Inflammatory macrophage treated with lipopolysaccharide for 4 hours (primary cell): ENCODE results near the gene JMJD1C.

Source experiments
- DNase-seq: peaks from one replicate; pipeline ENCODE4 v3.0.0-alpha.2; 2020

The JMJD1C gene

GRCh38 chr10:63206997-63207811, 258.6 kb downstream of the JMJD1C start:
- peak; percentile 67 for DNase-seq

GRCh38 chr10:63206576-63206975, 259.2 kb downstream of the JMJD1C start:
- peak; percentile 22 for DNase-seq

- DNase-seq, result peak; percentile 61
Measured at GRCh38 chr10:63205421-63205820, 260.4 kb downstream of the JMJD1C start.

- DNase-seq, result peak; percentile 74
Measured at GRCh38 chr10:63204667-63205391, 260.9 kb downstream of the JMJD1C start.

- DNase-seq, result no peak
Measured at GRCh38 chr10:63201118-63201517, 264.7 kb downstream of the JMJD1C start.

- no peak for DNase-seq
Measured at GRCh38 chr10:63200431-63200830, 265.3 kb downstream of the JMJD1C start.

- DNase-seq, result no peak
Measured at GRCh38 chr10:63199716-63200115, 266.1 kb downstream of the JMJD1C start.

- no peak for DNase-seq
Measured at GRCh38 chr10:63197344-63198092, 268.3 kb downstream of the JMJD1C start.

- no peak for DNase-seq
Measured at GRCh38 chr10:63192826-63193225, 273.0 kb downstream of the JMJD1C start.

GRCh38 chr10:63175534-63175933, 290.2 kb downstream of the JMJD1C start:
- DNase-seq, result no peak

GRCh38 chr10:63173468-63174232, 292.1 kb downstream of the JMJD1C start:
- DNase-seq, result peak; percentile 94

- no peak for DNase-seq
Measured at GRCh38 chr10:63171926-63172325, 293.9 kb downstream of the JMJD1C start.

- no peak for DNase-seq
Measured at GRCh38 chr10:63171255-63171855, 294.4 kb downstream of the JMJD1C start.

GRCh38 chr10:63169624-63170023, 296.2 kb downstream of the JMJD1C start:
- no peak for DNase-seq

- peak; percentile 79 for DNase-seq
Measured at GRCh38 chr10:63168821-63169462, 296.8 kb downstream of the JMJD1C start.

- peak; percentile 83 for DNase-seq
Measured at GRCh38 chr10:63166742-63167258, 299.0 kb downstream of the JMJD1C start.

- DNase-seq, result no peak
Measured at GRCh38 chr10:63165249-63165648, 300.5 kb downstream of the JMJD1C start.

- DNase-seq, result no peak
Measured at GRCh38 chr10:63164166-63164623, 301.6 kb downstream of the JMJD1C start.

GRCh38 chr10:63161592-63161991, 304.2 kb downstream of the JMJD1C start:
- no peak for DNase-seq

GRCh38 chr10:63157845-63158624, 307.7 kb downstream of the JMJD1C start:
- DNase-seq, result peak; percentile 75
